T-helper 2 cell (primary cell): ENCODE results near the gene ARL5B.
"Not testable (repeated sequence)": the region's sequence is repeated elsewhere in the genome, so short reads cannot be mapped to it uniquely, and the experiment has no call there.

Source experiments
- DNase-seq, 5 experiments: peaks; one replicate each; pipeline versions ENCODE4 v3.0.0 to v3.0.0-alpha.2; 2012 to 2022
- total RNA-seq, 2 donors: gene quantifications; one replicate each; lab custom pipeline; 2026; lab: John Stamatoyannopoulos, UW

ARL5B gene
- total RNA-seq, result 54.4 to 78.6 reads per million in 2 donors

GRCh38 chr10:18659125-18659818 lies at the start of gene ARL5B:
Gene ARL5B (plus strand): TSS chr10:18659431. CDS start chr10:18659638, 207 bp downstream.
- DNase-seq, result peak; percentile 92 to 98 (median 95)

- no peak for DNase-seq
Observed at GRCh38 chr10:18610517-18610916, 48.7 kb upstream of the ARL5B start.

- DNase-seq, result no peak
Observed at GRCh38 chr10:18611168-18611567, 48.1 kb upstream of the ARL5B start.

- DNase-seq, result no peak
Observed at GRCh38 chr10:18615618-18616017, 43.6 kb upstream of the ARL5B start.

GRCh38 chr10:18616337-18616736 lies 42.9 kb upstream of the ARL5B start:
- no peak for DNase-seq

DNA sequence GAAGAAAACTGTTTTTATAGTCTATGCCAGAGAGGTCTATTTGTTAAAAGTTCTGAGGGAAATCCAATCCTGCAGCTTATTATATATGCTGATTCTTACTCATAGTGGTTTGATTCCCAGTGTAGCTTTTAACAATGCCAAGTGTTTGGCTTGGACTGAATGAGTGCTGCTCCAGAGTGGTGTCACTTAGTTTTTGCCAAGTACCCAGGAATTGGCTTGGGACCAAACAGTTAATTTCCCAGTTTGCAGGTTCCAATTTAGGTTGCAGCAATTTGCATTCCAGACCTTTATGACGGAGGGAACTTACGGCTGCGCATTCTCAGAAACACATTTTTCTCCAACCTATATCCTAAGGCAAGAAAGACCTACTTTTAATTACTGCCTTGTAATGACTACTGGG lies 40.2 kb upstream of the ARL5B start:
- no peak for DNase-seq

- DNase-seq, result no peak
Observed at GRCh38 chr10:18620856-18621255, 38.4 kb upstream of the ARL5B start.

DNA sequence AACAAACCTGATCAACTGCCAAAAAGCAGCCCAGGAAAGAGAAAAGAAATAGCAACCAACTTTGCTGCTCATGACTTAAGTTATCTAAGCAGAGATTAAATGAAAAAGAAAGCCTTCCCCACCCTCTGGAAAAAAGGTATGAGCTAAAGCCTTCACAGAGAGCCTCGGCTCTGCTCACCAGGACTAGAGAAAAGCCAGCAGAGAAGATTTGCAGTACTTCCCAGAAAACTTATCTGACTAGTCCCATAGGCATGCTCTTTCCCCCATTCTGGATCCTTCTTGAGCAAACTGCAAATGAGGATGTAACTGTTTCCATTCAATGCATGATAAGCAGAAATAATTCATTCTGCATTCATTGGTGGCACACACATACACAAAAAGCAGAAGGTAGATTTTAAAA lies 35.6 kb upstream of the ARL5B start:
- DNase-seq, result not testable (repeated sequence)

DNA sequence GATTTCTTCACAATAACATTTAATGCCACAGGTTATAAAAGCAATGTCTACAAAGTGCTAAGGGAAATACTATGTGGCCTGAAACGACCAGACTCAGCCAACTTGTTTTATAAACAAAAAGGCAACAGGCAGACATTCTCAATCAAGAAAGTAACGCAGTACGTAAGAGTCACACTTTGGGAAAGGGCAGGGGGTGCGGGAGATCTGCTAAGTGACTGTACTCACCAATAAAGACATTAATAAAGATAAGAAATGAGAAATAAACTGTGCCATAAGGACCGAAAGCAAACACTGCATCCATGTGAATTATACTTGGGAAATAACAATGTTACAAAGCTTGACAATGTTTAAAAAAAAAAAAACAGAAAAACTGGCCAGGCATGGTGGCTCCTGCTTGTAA lies 33.3 kb upstream of the ARL5B start:
- no peak for DNase-seq

- peak; percentile 26 to 83 (median 66) for DNase-seq
Observed at GRCh38 chr10:18627452-18628018, 31.7 kb upstream of the ARL5B start.

DNA sequence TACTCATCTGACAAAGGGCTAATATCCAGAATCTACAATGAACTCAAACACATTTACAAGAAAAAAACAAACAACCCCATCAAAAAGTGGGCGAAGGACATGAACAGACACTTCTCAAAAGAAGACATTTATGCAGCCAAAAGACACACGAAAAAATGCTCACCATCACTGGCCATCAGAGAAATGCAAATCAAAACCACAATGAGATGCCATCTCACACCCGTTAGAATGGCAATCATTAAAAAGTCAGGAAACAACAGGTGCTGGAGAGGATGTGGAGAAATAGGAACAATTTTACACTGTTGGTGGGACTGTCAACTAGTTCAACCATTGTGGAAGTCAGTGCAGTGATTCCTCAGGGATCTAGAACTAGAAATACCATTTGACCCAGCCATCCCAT lies 26.7 kb upstream of the ARL5B start:
- not testable (repeated sequence) for DNase-seq

DNA sequence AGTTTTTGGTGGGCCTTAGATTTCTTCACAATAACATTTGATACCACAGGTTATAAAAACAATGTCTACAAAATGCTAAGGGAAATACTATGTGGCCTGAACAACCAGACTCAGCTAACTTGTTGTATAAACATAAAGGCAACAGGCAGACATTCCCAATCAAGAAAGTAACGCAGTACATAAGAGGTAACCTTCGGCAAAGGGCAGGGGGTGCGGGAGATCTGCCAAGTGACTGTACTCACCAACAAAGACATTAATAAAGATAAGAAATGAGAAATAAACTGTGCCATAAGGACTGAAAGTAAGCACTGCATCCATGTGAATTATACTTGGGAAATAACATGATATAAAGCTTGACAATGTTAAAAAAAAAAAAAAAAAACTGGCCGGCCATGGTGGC lies 23.2 kb upstream of the ARL5B start:
- no peak for DNase-seq

- DNase-seq, result not testable (repeated sequence)
Observed at GRCh38 chr10:18637400-18637799, 21.8 kb upstream of the ARL5B start.

DNA sequence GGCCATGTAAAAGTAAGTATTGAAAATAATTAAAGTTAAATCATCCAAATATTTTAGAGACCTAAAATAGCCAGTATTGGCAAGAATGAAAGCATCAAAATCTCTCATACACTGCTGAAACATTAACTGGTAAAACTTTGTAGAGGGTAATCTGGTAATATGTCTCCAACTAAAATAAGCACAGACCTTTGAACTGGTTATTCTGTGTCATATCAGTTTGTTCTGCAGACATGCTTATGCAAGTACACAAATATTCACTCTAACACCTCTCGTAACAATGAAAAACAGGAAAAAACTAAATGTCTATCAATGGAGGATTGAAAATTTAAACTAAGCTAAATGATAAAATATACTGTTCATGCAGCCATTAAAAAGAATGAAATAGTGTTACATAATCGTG lies 19.5 kb upstream of the ARL5B start:
- not testable (repeated sequence) for DNase-seq

GRCh38 chr10:18647151-18647550 lies 12.1 kb upstream of the ARL5B start:
- DNase-seq, result peak in 1 of 5 experiments; percentile 42

DNA sequence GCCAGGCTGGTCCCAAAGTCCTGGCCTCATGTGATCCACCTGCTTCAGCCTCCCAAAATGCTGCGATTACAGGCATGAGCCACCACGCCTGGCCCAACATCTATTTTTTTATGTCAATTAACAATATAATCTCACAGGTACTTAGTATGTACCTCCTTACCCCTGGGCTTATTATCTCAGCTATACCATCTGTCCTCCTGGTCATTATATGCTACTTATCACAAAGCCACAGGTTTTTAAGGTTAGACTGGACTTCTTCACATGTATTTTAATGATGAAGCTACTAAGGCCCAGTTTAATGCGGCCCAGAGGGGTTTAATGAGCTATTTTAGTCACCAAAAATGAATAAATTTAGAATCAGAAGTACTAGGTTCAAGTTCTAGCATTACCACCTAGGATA lies 11.3 kb upstream of the ARL5B start:
- DNase-seq, result no peak

GRCh38 chr10:18649364-18649959 lies 9.8 kb upstream of the ARL5B start:
- peak in 1 of 5 experiments; percentile 58 for DNase-seq

- peak in 1 of 5 experiments; percentile 51 for DNase-seq
Observed at GRCh38 chr10:18650404-18650997, 8.7 kb upstream of the ARL5B start.

- peak; percentile 85 to 97 (median 93) for DNase-seq
Observed at GRCh38 chr10:18651324-18652007, 7.8 kb upstream of the ARL5B start, which contains the start of gene NSUN6. Gene NSUN6 (minus strand): TSS chr10:18651587. CDS start chr10:18651203, 384 bp downstream.

- DNase-seq, result no peak
Observed at GRCh38 chr10:18653112-18653511, 6.1 kb upstream of the ARL5B start.

GRCh38 chr10:18656724-18657123 lies 2.5 kb upstream of the ARL5B start:
- DNase-seq, result no peak

GRCh38 chr10:18658271-18659124 lies 733 bp upstream of the ARL5B start:
- DNase-seq, result peak in 1 of 5 experiments; percentile 23
